ENCODE data around the gene PDIA5.

The PDIA5 gene

GRCh38 chr3:123071581-123071980 lies 4.8 kb downstream of the PDIA5 start:
- DNase-seq (ENCODE audit: low read depth): no peak

DNA sequence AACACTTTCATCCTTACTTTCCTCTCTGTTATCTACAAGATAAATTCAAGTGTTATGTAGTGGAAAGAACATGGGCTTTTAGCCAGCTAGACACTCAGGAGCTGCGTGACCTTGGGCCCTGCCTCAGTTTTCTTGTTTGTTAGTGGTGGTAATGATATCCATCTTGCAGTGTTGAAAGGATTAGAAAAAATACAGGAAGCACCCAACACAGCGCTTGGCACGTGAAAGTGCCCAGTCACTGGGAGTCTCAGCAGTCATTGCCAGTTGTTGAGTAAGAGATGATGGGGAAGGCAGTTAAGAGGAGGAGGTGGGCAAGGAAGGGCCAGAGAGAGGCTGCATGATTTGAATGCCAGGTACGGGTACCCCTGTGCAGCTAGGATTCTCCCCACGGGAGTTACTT lies 5.3 kb downstream of the PDIA5 start:
- DNase-seq (ENCODE audit: low read depth): peak; percentile 77

- no peak for DNase-seq (ENCODE audit: low read depth)
Observed at GRCh38 chr3:123072564-123072963, 5.7 kb downstream of the PDIA5 start.

GRCh38 chr3:123075359-123075758 lies 8.5 kb downstream of the PDIA5 start:
- DNase-seq (ENCODE audit: low read depth): peak; percentile 51

GRCh38 chr3:123076112-123076495 lies 9.3 kb downstream of the PDIA5 start:
- no peak for DNase-seq (ENCODE audit: low read depth)

DNA sequence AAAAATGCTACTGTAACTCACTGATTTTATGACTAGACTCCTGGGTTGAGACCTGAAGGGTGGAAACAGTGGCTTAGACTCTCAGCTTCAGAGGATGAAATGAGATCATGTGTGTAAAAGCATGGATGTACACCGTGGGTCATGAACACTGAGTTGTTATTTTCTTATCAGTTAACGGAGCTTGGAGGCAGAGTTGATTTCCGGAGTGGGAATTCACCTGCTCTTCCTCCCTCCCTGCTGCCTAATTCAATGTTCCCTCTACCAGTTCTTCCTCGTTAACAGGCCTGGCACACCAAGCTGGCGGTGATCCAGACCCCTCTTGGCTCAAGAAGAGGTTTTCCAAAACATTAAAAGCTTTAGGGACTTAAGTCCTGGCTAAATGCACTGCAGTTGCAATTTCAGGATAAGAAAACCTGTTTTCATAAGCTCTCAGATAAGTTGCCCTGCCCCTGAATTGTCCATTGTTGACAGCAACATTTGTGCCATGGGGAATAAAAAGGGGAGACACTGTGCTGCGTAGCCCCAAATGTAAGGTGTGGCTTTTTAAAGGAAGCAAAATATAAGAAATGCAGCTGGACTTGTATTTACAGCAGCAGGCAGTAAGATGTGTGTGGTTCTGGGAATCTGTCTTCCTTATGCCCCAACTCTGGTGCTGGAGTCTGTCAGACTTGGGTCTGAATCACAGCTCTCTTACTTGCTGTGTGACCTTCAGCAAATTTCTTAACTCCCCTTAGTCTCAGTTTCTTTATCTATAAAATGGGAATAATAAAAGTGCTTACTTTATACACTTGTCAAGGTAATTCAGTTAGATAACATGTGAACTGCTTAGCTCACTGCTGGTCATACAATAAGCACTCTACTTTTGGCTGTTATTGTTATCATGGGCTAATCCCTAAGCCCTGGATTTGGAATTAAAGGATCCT lies 9.9 kb downstream of the PDIA5 start:
- DNase-seq (ENCODE audit: low read depth): peak; percentile 42

- no peak for DNase-seq (ENCODE audit: low read depth)
Observed at GRCh38 chr3:123078101-123078500, 11.3 kb downstream of the PDIA5 start.

- peak; percentile 56 for DNase-seq (ENCODE audit: low read depth)
Observed at GRCh38 chr3:123080864-123081562, 14.2 kb downstream of the PDIA5 start.

GRCh38 chr3:123081718-123082369 lies 15.0 kb downstream of the PDIA5 start:
- no peak for DNase-seq (ENCODE audit: low read depth)

- DNase-seq (ENCODE audit: low read depth): no peak
Observed at GRCh38 chr3:123082370-123083065, 15.7 kb downstream of the PDIA5 start.

DNA sequence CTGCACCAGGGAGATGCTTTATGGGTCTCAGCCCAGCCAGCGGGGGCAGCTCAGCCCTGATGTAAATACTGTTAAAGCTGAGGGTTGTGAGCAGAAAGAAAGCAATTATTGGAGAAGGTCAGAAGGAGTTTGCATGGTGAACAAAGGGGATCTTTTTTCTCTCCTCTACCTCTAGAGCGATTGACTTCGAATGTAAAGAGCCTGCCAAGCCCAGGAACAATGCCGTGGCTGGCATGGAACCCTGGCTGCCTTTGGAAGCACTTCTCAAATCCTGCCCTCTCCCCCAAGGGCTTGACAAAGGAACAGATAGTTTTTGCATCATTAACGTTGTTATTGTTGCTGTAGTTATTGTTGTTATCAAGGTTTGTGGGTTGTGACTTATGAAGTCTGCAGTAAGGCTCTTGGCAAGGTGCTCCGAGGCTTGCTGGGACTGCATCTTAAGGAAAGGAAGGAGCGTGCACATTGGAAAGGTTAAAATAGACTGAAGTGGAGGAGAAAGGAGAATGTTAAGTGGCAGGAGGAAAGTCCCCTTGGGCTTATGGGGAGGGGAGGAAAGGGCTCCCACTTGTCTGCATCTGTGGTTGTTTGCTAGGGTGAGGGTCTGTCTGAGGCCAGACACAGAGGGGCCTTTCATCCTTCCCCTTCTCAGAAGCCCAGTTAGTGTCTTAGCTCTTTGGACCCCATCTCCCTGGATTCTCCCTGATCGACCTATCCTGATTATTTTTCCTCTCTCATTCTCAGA lies 16.7 kb downstream of the PDIA5 start:
- DNase-seq (ENCODE audit: low read depth): peak; percentile 78

DNA sequence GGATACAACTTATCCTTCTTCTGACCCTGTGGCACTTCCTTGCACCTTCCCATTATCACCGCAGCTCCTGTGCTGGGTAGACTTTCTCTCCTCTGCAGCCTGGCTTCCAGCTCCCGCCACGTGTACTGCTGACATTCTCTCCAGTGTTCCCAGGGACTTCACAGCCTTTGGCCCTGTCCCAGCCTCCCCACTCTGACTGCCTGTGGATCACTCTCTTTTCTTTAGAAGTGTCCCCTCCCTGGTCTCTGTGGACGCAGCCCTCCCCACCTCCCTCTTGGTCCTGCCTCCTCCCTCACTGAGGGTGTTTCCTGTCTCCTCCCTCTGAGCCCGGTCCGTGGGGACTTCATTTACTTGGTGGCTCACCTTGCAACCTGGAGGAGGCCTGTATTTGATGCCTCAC lies 17.4 kb downstream of the PDIA5 start:
- no peak for DNase-seq (ENCODE audit: low read depth)

- DNase-seq (ENCODE audit: low read depth): peak; percentile 78
Observed at GRCh38 chr3:123084738-123085237, 18.0 kb downstream of the PDIA5 start.

DNA sequence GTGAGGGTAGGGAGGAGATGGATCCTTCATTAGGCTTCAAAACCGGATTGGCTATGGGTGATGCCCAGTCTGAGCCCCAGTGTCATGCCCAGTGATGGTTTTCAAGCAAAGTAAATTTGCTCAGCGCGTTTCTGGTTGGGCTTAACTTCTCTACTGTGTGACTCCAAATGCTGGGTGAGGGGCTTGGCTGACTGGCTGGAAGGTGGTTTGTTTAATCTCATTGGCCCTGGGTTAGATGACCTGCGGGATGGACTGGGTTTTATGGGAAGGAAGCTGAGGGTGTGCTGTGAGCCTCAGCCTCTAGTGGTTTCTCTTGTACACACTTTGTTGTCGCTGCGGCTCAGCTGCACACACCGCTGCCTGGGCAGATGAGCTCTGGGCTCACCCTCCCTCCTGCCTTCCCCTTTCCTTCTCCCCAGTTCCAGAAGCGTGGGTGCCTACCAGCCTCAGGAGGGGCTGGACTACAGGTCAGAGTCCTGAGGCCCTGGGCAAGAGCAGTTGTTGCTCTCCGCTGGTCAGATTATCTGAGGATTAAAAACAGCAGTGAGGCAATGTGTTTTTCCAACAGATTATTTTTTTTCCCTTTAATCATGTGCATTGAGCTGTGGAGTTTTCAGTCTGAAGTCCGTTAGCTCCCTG lies 18.6 kb downstream of the PDIA5 start:
- DNase-seq (ENCODE audit: low read depth): peak; percentile 72

DNA sequence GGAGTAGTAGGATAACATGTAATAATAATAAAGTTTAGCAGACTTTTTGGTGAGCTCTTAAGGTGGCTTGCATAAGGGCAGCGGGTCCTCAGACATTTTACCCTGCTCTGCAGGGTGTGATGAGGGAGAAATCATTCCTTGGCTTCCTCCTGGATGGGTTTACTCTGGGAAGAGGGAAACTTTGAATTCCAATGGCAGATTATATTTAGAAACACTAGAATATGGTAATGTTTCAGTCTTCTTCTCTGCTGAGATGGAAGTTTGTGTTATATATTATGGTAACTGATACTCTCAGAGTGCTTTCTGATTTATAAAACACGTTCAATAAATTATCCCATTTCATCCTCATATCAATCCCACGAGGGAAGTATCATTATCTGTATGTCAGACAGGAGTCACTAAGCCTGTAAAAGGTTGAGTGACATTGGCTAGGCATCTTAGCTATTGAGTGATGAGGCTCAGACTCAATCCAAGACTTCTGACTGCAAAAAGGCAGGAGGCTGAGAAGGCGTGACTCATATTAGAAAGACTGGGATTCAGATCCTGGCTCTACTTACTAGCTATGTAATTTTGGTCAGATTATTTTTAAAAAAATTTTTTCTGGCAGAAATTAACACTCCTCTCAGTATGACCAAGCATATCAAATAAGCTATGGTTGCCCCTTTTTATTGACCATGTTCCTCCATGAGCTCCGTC lies 19.3 kb downstream of the PDIA5 start:
- peak; percentile 42 for DNase-seq (ENCODE audit: low read depth)

- DNase-seq (ENCODE audit: low read depth): no peak
Observed at GRCh38 chr3:123088387-123088786, 21.6 kb downstream of the PDIA5 start.

- DNase-seq (ENCODE audit: low read depth): no peak
Observed at GRCh38 chr3:123089611-123090331, 22.9 kb downstream of the PDIA5 start.

GRCh38 chr3:123090728-123091531 lies 24.1 kb downstream of the PDIA5 start:
- DNase-seq (ENCODE audit: low read depth): no peak

GRCh38 chr3:123092243-123092642 lies 25.4 kb downstream of the PDIA5 start:
- DNase-seq (ENCODE audit: low read depth): no peak
